ENCODE results near the gene COP1.

Gene COP1

DNA sequence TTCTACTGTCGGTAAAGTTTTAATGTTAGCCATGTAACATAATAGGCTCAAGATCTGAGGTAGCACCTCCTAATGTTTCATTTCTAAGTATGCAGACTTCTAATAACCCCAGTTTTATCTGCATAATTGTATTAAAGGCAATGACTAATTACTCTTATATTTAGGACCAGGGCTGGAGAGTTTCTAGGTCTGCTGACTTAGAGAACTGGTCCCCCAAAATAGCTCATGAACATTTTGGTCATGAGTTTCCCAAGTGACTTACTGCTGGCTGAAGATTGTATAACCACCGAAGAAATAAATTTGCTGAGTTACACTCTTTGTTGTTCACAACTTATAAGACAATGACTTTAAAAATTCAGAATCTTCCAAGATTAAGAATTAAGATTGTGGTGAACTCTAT, 265.9 kb downstream of the COP1 start:
- no peak for DNase-seq

GRCh38 chr1:175936736-175937135, 270.4 kb downstream of the COP1 start:
- DNase-seq, result no peak

DNA sequence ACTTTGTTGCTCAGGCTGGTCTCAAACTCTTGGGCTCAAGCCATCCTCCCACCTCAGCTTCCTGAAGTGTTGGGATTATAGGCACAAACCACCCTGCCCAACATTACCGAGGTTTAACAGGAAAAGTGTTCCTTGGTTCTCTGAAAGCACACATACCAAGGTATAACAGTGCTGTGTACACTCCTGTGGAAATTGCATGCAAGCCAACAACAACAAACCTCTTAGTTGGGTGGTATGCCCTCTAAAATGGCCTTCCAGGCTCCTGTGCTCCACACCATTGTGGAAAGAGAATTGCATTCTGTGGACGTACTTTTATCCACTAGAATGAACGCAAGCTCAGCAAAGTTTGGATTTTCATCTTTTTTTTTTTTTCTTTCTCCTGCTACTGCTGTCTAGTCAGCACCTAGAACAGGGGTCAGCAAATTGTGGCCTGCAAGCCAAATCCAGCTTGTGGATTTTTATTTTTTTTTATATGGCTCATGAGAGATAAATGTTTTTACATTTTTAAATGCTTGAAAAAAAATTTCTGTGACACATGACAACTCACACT, 271.4 kb downstream of the COP1 start:
- DNase-seq, result no peak

GRCh38 chr1:175935166-175935565, 271.9 kb downstream of the COP1 start:
- DNase-seq, result no peak

- DNase-seq, result no peak
These were observed 273.3 kb downstream of the COP1 start for GRCh38 chr1:175933801-175934200.

DNA sequence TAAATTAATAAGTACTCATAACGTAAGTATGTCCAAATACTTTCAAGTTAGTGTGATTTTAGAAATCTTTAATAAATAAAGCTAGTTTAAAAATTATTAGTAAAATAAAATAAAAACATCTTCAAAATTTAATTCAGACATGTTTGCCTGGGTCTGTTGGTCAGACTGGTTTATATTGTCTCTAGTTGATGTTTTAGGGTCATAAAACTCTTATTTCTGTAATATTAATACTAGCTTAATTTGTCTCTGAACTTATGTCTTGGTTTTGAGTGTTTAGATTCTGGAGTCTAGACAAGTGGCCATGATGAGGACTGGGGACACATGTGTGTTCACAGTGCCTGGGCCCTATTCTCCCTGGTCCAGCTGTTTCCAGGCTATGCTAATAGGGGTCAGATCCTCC, 279.1 kb downstream of the COP1 start:
- no peak for DNase-seq

- DNase-seq, result no peak
These were observed 284.7 kb downstream of the COP1 start for GRCh38 chr1:175922254-175922881.

DNA sequence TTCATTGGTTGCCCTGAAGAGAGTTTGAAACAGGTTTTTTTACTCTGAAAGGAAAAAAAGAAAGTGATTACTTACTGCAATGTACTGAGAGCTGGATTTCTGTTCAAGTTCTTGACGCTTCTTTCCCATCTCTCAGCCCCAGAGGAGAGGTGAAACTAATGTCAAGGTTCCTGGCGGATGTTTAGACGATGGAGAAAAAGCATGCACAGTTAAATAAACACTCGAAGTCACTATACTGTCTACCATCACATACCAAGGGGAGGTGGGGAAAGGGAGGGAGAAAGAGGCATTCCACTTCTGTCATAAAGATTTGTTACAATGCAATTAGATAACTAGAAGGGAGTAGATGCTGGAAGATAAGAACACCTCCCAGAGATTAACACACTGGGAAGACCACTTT, 286.7 kb downstream of the COP1 start:
- no peak for DNase-seq

DNA sequence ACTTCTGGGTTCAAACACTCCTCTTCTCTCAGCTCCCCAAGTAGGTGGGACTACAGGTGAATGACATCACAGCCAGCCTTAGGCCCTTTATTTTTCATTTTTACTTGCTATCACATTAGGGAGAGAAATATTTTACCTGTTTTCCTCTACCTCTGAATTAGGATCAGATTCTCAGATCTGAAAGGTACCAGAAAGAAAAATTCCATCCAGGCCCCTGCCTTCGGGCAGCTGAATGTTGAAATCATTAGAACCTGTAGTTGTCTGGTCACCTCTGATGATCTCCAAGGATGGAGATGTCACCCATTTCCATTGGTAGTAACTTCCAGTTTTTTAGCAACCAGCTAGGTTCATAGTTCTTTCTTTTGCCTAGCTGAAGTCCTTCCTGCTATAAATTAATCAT, 288.1 kb downstream of the COP1 start:
- no peak for DNase-seq

DNA sequence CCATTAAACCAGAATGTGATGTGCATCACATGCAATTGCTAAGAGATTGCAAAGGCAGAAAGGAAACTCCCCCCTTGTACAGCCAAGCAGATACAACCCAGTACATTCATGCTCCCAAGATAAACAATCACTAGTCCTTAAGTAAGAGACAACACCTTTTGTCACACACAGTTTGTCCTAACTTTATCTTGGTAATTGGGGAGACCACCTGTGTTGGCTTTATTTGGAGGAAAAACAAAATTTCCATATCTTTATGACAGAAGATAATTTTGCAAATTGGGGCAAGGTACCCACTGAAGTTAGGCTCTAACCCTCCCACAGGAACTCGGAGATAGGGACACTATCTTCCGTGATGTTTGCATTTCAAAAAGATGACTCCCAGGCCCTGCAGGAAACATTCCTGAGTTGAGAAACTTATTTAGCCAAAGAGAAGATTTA, 288.7 kb downstream of the COP1 start:
- no peak for DNase-seq

GRCh38 chr1:175914115-175914514, 293.0 kb downstream of the COP1 start:
- DNase-seq, result no peak

DNA sequence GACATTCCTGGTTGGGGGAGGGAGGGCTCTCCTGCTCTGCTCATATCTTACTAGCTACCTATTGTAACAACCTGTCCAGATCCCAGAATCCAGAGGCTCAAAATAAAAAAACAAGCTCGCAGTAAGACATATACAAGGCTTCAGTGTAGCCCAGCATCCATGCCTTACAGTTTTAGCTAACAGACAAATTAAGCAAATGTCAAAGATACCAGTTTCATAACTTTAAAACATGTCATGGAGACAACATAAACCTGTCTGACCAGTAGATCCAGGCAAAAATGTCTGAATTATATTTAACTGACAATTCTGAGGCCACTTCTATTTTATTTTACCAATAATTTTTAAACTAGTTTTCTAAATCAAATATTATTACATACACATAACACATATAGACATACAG, 295.9 kb downstream of the COP1 start:
- DNase-seq, result no peak

DNA sequence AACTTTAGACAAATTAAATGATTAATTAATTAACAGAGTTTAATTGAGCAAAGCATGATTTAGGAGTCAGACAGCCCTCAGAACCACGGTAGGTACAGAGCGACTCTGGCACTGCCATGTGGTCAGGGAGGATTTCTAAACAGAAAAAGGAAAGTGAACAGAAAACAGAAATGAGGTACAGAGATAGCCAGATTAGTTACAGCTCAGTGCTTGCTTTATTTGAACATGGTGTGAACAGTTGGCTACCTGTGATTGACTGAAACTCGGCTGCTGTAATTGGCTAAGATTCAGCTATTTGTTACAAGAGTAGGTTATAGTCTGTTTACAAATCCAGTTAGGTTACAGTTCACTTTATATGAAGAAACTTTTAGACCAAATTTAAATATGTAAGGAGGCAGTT, 300.7 kb downstream of the COP1 start:
- no peak for DNase-seq

DNA sequence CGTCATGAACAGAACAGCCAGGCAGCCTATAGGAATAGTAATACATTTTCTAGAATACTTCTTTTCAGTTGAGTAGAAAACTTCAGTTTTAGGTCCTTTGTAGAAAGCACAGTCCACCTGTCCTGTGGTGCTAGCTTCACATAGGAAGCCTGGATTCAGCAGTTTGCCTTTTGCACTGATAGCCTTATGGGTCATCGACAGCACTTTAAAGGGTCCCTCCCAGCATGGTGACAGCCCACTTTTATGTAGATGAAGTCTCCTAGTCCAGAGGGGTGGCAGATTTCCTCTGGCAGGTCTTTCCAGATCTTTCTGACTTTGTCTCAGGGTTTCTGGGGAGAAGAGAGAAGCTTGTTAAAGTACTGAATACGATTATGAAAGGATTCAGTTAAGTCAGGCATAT, 302.3 kb downstream of the COP1 start:
- no peak for DNase-seq

DNA sequence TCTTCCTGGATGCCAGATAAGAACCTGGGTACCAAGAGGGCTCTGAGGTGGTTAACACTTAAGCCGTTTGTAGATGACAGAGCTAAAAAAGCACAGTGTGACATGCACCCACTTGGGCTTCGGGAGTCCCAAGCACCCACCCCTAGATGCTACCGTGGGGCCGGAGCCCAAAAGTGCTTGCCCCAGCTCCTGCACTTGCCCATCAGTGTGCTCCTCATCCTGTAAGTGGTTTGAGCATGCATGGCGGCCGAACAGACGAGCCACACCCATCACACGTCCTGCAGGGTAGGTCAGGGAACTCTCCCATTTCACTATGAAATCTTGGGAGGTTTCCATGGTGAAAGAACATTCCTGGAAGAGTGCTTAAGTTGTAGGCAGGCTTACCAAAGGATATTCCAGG, 304.8 kb downstream of the COP1 start:
- DNase-seq, result no peak

- no peak for DNase-seq
These were observed 305.8 kb downstream of the COP1 start for GRCh38 chr1:175901076-175901836.

GRCh38 chr1:175900171-175900570, 306.9 kb downstream of the COP1 start:
- no peak for DNase-seq

DNA sequence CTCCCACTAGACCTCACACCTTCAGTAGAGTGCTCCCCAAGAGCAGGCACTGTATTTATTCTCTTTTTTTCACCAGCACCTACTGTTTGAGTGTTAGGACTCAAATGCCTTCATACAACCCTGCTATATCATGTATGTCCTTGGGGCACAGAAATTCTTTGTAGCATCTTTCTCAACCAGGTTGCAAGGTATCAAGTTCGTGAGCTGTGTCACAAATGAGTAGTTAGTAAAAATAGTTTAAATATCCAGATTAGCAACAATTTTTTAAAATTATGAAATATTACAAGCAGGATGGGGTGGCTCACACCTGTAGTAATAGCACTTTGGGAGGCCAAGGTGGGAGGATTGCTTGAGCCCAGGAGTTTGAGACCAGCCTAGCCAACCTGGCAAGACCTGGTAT, 311.1 kb downstream of the COP1 start:
- DNase-seq, result no peak
